Adipose tissue (tissue), 3 donors: ENCODE measurements around the gene NAMPT. TPM values are rescaled to one million over a fixed set of nuclear protein-coding genes. Genes with fewer than 3 reads are reported as not detected.
"Not testable (repeated sequence)": the region's sequence is repeated elsewhere in the genome, so short reads cannot be mapped to it uniquely, and the experiment has no call there.

Experiments
- H3K27ac ChIP-seq: one replicate; pipeline ENCODE4 v1.5.1; 2013; ENCODE audit warnings: low read depth, low read length
- WGBS, 3 donors: extraction: QIAGEN DNeasy Blood & Tissue Kit; methylation state at CpG; one replicate each; pipeline ENCODE4 v1.1.7; 2013; 5-methylcytosine and 5-hydroxymethylcytosine counted together
- polyA plus RNA-seq, 3 donors: library from polyadenylated mRNA; stranded (reverse); fragments of 200-250 nt; gene quantifications; one replicate each; pipeline ENCODE4 v1.2.3, GENCODE V29; 2013
- donor health status: healthy with polysubstance abuse.
- donor health status: Bipolar disorder and iron deficiency.
- donor health status: healthy.

Gene NAMPT
- polyA plus RNA-seq, 3 donors = 39.1 to 720 (median 328) TPM

DNA sequence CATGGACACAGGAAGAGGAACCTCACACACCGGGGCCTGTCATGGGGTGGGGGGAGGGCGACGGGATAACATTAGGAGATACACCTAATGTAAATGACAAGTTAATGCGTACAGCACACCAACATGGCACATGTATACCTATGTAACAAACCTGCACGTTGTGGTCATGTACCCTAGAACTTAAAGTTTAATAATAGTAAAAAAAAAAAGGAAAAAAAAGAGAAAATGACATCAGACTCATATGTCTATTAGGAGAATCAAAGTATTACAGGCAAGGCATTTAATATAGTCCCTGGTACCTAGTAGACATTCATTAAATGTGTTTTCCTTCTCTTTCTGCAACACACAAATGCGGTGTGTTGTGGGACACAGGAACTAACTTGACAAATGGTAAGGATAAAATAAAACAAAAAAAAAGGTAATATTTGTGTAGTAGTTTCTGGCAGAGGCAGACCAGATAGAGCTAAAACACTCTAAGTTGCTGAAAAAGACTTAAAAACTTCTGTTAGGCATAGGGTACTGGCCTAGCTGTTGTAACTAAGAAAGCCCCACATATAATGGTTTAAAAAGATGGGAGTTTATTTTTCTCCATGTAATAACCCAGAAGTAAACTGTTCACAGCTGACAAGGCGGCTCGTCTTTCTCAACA is 68.8 kb downstream of the NAMPT start:
- H3K27ac ChIP-seq = no peak overlapping the region
- 64 to 81% (median 69%) methylated on average over 8 of the region's 8 CpGs for WGBS, 3 donors

DNA sequence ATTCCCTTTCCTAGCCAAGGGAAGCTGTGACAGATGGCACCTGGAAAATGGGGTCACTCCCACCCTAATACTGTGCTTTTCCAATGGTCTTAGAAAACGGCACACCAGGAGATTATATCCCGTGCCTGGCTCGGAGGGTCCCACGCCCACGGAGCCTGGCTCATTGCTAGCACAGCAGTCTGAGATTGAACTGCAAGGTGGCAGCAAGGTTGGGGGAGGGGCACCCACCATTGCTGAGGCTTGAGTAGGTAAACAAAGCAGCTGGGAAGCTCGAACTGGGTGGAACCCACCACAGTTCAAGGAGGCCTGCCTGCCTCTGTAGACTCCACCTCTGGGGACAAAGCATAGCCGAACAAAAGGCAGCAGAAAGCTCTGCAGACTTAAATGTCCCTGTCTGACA is 75.8 kb downstream of the NAMPT start:
- not testable (repeated sequence) for H3K27ac ChIP-seq
- WGBS, 3 donors = 90 to 96% (median 90%) methylated on average over 7 of the region's 7 CpGs

GRCh38 chr7:106206826-106207541 is 77.8 kb downstream of the NAMPT start:
- 69 to 85% (median 84%) methylated on average over 7 of the region's 7 CpGs for WGBS, 3 donors
- no peak overlapping the region for H3K27ac ChIP-seq

DNA sequence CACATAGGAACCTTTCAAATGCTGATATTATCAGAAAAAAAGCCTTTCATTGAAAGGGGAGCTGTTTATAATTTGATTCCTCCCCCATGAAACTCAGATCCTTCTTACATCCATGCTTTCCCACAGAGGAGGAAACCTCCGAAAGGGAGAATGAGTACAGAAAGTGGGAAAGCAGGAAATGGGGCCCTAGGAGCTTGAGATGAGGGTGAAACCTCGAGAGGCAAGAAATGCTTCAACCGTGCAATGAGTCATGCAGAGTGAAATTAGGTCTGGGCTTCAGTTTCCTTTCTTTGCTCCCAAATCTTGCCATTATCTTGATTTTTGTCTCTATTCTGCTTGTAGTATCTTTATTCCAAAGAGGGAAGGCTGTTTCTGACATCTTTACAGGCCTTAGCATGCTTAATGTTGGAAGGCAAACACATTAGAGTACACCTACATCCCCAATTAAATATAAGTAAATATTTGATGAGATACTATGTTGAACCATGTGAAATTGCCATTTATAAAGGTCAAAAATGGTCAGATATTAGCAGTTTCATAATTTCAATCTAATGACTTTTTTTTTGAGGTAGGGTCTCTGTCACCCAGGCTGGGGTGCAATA is 79.1 kb downstream of the NAMPT start:
- 52 to 81% (median 63%) methylated on average over 3 of the region's 3 CpGs for WGBS, 3 donors
- H3K27ac ChIP-seq = no peak overlapping the region

GRCh38 chr7:106203473-106203872 is 81.3 kb downstream of the NAMPT start:
- no peak overlapping the region for H3K27ac ChIP-seq
- 54 to 80% (median 67%) methylated on average over 1 of the region's 1 CpG for WGBS, 3 donors

DNA sequence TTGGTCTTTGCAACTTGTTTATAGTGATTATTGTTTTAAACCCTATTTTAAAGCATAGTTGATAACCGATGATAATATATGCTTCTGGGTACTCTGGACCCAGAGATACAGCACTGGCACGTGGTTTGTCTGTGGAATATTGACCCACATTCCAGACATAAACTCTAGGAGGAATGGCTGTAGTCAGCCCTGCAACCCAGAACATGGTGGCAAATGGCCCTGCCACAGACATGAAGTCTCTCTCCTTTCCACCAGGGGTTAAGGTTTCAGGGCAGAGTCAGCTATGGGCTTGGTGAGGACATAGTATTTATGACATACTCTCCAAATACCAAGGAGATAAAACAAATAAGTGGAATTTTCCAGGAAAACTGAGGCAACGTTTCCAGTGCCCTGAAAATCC is 83.6 kb downstream of the NAMPT start:
- 65 to 83% (median 80%) methylated on average over 3 of the region's 3 CpGs for WGBS, 3 donors
- H3K27ac ChIP-seq = no peak overlapping the region

DNA sequence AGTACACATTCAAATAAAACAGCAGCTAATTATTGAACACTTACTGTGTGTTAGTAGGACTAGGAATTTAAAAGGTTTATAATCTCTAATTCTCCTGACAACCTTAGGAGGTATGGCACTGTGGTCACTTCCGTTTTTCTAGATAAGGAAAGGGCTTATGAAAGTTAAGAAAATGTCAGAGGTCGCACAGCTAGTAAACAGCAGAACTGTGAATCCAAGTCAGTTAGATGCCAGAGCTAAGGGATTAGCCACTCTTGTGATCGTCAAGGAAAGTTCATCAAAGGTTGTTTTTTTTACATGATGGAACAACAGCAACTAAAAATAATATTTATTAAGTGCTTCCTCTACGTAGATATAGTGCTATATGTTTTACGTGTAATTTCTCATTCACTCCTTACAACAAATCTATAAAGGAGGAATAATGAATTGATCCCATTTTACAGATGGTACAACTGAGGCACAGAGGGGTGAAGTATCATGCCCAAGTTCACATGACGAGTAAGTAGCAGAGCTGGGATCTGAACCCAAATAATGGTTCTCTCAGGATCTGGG is 84.9 kb downstream of the NAMPT start:
- no peak overlapping the region for H3K27ac ChIP-seq

GRCh38 chr7:106199024-106199423 is 85.8 kb downstream of the NAMPT start:
- H3K27ac ChIP-seq = no peak overlapping the region
- WGBS, 3 donors = 71 to 96% (median 78%) methylated on average over 1 of the region's 1 CpG

More for the DNA sequence above, 84.9 kb downstream of the NAMPT start:
- 66 to 79% (median 76%) methylated on average over 6 of the region's 6 CpGs for WGBS, 3 donors

Other genes starting within 250 kb of the NAMPT start
- gene SYPL1, start 172.7 kb downstream of the NAMPT start, polyA plus RNA-seq = 10 to 100 TPM; 40.4 to 53.5 (median 42.3) TPM